K562 (cell line): ENCODE measurements around the gene GAPVD1. TPM values are rescaled to one million over a fixed set of nuclear protein-coding genes. Genes with fewer than 3 reads are reported as not detected.

Experiments used
- ATF7 ChIP-seq: fragments of 450-650 bp; IDR thresholded peaks from 2 replicates; pipeline ENCODE4 v1.7.1; 2014; ENCODE audit warnings: mild to moderate bottlenecking, moderate library complexity
- BACH1 ChIP-seq: fragments of 200-800 bp; sonication (Bioruptor generic); IDR thresholded peaks from 2 replicates; pipeline ENCODE4 v1.6.1; 2016; ENCODE audit warnings: missing genetic modification characterization, missing compliant biosample characterization
- CC2D1A ChIP-seq: fragments of 450-650 bp; IDR thresholded peaks from 2 replicates; pipeline ENCODE4 v1.6.1; 2017; ENCODE audit warnings: mild to moderate bottlenecking
- CREM ChIP-seq: IDR thresholded peaks from 2 replicates; pipeline ENCODE4 v1.6.1; 2014; ENCODE audit warnings: antibody characterized with exemption, low read depth
- ERF ChIP-seq: fragments of 450-650 bp; formaldehyde crosslinking; IDR thresholded peaks from 2 replicates; pipeline ENCODE4 v1.4.0; 2020; ENCODE audit warnings: mild to moderate bottlenecking, mixed read lengths
- KDM4B ChIP-seq, 2 experiments: fragments of 450-650 bp in 1 of 2; sonication (generic) in 1 of 2; IDR thresholded peaks; 2 replicates each; pipeline ENCODE4 v1.6.1; 2016 to 2017; ENCODE audit warnings: borderline replicate concordance in 2 of 2, antibody characterized with exemption in 1 of 2, low read depth in 1 of 2, mild to moderate bottlenecking in 1 of 2
- NR2C1 ChIP-seq, 2 experiments: fragments of 450-650 bp; IDR thresholded peaks; 2 replicates each; pipeline ENCODE4 v1.6.1; 2017; ENCODE audit warnings: mild to moderate bottlenecking in 2 of 2, antibody characterized with exemption in 1 of 2, inconsistent platforms in 1 of 2, missing compliant biosample characterization in 1 of 2, missing genetic modification characterization in 1 of 2
- NR2C2 ChIP-seq, 2 experiments: fragments of 200-800 bp in 1 of 2; sonication (Bioruptor generic) in 1 of 2; sonication (generic) in 1 of 2; formaldehyde crosslinking in 1 of 2; IDR thresholded peaks; 2 replicates each; pipeline versions ENCODE4 v1.6.1 to v1.8.0; 2016 to 2022; ENCODE audit warnings: mild to moderate bottlenecking in 1 of 2, missing compliant biosample characterization in 1 of 2, missing genetic modification characterization in 1 of 2, missing genetic modification reagents in 1 of 2
- NR4A1 ChIP-seq, 2 experiments: fragments of 250-450 bp in 1 of 2; fragments of 450-650 bp in 1 of 2; sonication (Bioruptor Pico) in 1 of 2; IDR thresholded peaks; 2 replicates each; pipeline versions ENCODE4 v1.4.0 to v1.6.1; 2016 to 2020; ENCODE audit warnings: mild to moderate bottlenecking in 2 of 2, missing compliant biosample characterization in 1 of 2, missing genetic modification characterization in 1 of 2, moderate library complexity in 1 of 2
- PHF20 ChIP-seq: fragments of 450-650 bp; IDR thresholded peaks from 2 replicates; pipeline ENCODE4 v1.6.1; 2018; ENCODE audit not compliant: partially characterized antibody
- SMARCA5 ChIP-seq: fragments of 450-650 bp; IDR thresholded peaks from 2 replicates; pipeline ENCODE4 v1.6.1; 2016
- TAF1 ChIP-seq: IDR thresholded peaks from 2 replicates; pipeline ENCODE4 v1.6.1; 2011; ENCODE audit warnings: mild to moderate bottlenecking, low read length, moderate library complexity; ENCODE audit not compliant: insufficient read depth, control insufficient read depth, severe bottlenecking; ENCODE audit errors: extremely low read depth
- TEAD2 ChIP-seq: fragments of 450-650 bp; IDR thresholded peaks from 2 replicates; pipeline ENCODE4 v1.6.1; 2016; ENCODE audit warnings: missing genetic modification characterization, control low read depth, missing compliant biosample characterization
- TOE1 ChIP-seq, 2 experiments: fragments of 450-650 bp in 1 of 2; sonication (generic) in 1 of 2; formaldehyde crosslinking in 1 of 2; IDR thresholded peaks; 2 replicates each; pipeline versions ENCODE4 v1.7.1 to v1.8.0; 2016 to 2022; ENCODE audit warnings: borderline replicate concordance in 2 of 2, mild to moderate bottlenecking in 2 of 2, antibody characterized with exemption in 1 of 2, inconsistent platforms in 1 of 2, low read depth in 1 of 2, missing genetic modification reagents in 1 of 2, moderate library complexity in 1 of 2
- ZNF174 ChIP-seq: fragments of 250-450 bp; sonication (Bioruptor Pico); IDR thresholded peaks from 2 replicates; pipeline ENCODE4 v1.4.0; 2020; ENCODE audit warnings: mild to moderate bottlenecking
- ZNF589 ChIP-seq: fragments of 200-800 bp; sonication (Bioruptor generic); IDR thresholded peaks from 2 replicates; pipeline ENCODE4 v1.6.1; 2016; ENCODE audit warnings: low read depth, missing genetic modification characterization, missing compliant biosample characterization
- ZNF79 ChIP-seq: fragments of 250-450 bp; sonication (Bioruptor Pico); IDR thresholded peaks from 2 replicates; pipeline ENCODE4 v1.4.0; 2020; ENCODE audit warnings: low read depth, mild to moderate bottlenecking, moderate library complexity
- polyA plus RNA-seq, 8 experiments: library from polyadenylated mRNA; depleted of rRNA in 4 of 8; stranded (reverse) in 5 of 8; unstranded in 3 of 8; fragments of >200 nt; fragmentation: Nextera tagmentation in 2 of 8; fragmentation: Illumina TruSeq in 1 of 8; extraction: Ambion mirVana in 2 of 8; extraction: Trizol in 1 of 8; gene quantifications; 2 replicates each; pipeline versions ENCODE4 v1.2.1 to v1.2.3, GENCODE V29; 2011 to 2014; ENCODE audit warnings: inconsistent platforms in 1 of 8, missing spikeins in 1 of 8
- total RNA-seq, 7 experiments: library from RNA; depleted of rRNA in 6 of 7; stranded (reverse); fragments of >200 nt in 6 of 7; fragmentation: Illumina TruSeq in 2 of 7; extraction: Trizol in 2 of 7; gene quantifications; 2 replicates each; pipeline versions ENCODE4 v1.2.1 to v1.2.3, GENCODE V29; 2011 to 2021; ENCODE audit warnings: low replicate concordance in 1 of 7
- TF ChIP-seq, protein P1 (sequence below): fragments of 200-800 bp; sonication (Bioruptor generic); IDR thresholded peaks from 2 replicates; pipeline ENCODE4 v1.6.1; 2017; ENCODE audit warnings: missing genetic modification characterization, missing compliant biosample characterization
- TF ChIP-seq, protein P2 (sequence below): sonication (generic); formaldehyde crosslinking; IDR thresholded peaks from 2 replicates; pipeline ENCODE4 v1.5.0; 2020; ENCODE audit warnings: missing genetic modification reagents
- TF ChIP-seq, protein P3 (sequence below), 2 experiments: fragments of 450-650 bp in 1 of 2; sonication (generic) in 1 of 2; formaldehyde crosslinking; conservative IDR thresholded peaks; 2 replicates each; pipeline versions ENCODE4 v1.4.0 to v1.8.1; 2020 to 2022; ENCODE audit warnings: mild to moderate bottlenecking in 1 of 2, missing genetic modification reagents in 1 of 2

Gene GAPVD1
- total and polyA plus RNA-seq, 9 of the 15 experiments (the other 6 are each of a cell fraction or from before 2014, with no cell fraction given): 9.5 to 66.1 (median 45.5) TPM

DNA sequence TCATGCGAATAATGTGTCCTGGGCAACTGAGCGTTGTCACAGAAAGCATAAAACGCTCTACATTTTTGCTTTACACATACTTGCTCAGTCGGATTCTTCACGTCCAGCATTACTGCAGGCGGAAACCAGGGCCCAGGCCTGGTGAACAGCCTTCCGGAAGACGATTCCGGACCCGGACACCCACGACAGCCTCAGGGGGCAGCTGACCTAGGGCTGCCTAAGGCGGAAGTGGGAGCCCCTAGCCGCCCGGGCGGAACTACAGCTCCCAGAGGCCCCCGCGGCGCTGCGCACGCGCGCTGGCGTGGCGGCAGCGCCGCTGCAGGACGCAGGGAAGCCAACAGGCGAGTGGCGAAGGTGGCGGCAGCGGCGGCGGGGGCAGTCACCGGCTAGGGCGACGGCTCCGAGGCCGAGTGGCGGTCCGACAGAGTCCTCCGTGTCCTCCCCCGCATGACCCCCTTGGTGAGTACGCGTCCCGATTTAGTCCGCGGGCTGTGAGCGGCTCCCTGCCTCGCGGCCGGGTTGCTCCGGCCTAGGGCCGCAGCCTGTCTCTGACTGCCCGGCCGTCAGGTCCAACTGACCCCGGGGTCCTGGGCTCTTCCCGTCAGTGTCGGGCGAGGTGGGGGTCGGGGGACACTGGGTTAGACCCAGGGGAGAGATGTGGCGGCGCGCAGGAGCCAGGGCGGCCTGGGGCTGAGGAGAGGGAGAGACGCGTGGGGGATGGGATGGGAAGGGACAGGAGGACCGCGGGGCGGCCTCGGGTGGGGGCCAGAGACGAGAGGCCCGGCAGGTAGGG is at the start of gene GAPVD1 (continued):
- TF ChIP-seq KDM4B (IDR thresholded peaks at IDR 0.05; ENCODE audit: borderline replicate concordance in 2 of 2, low read depth in 1 of 2) (no peak), PHF20 (peak; percentile 93), NR2C2 (CRISPR knock-in tag; IDR thresholded peaks at IDR 0.05) (no peak), NR2C2 (tag; IDR thresholded peaks at IDR 0.05) (peak; percentile 87), NR2C1 (IDR thresholded peaks at IDR 0.05) (no peak; the same call in 1 of the 2 replicates), NR2C1 (tag; IDR thresholded peaks at IDR 0.05) (peak; percentile 26; the same call in 1 of the 2 replicates), TAF1 (peak; percentile 70), ZNF174 (CRISPR knock-in tag) (no peak), BACH1 (tag) (no peak), CC2D1A (peak; percentile 45; the same call in 1 of the 2 replicates), ZNF589 (CRISPR knock-in tag) (no peak), TEAD2 (tag) (no peak), ZNF79 (no peak), ATF7 (peak; percentile 81), ERF (0 out of 2 replicates have a peak, but pooled peaks have one; percentile 44), CREM (peak; percentile 71), TOE1 (IDR thresholded peaks at IDR 0.05; ENCODE audit: borderline replicate concordance) (peak; percentile 24; the same call in 1 of the 2 replicates), TOE1 (CRISPR knock-in tag; IDR thresholded peaks at IDR 0.05; ENCODE audit: borderline replicate concordance, low read depth) (no peak), NR4A1 (CRISPR knock-in tag; IDR thresholded peaks at IDR 0.05) (no peak), NR4A1 (tag; IDR thresholded peaks at IDR 0.05) (no peak; the same call in 1 of the 2 replicates), SMARCA5 (peak; percentile 80)
- TF ChIP-seq, protein P1, sequence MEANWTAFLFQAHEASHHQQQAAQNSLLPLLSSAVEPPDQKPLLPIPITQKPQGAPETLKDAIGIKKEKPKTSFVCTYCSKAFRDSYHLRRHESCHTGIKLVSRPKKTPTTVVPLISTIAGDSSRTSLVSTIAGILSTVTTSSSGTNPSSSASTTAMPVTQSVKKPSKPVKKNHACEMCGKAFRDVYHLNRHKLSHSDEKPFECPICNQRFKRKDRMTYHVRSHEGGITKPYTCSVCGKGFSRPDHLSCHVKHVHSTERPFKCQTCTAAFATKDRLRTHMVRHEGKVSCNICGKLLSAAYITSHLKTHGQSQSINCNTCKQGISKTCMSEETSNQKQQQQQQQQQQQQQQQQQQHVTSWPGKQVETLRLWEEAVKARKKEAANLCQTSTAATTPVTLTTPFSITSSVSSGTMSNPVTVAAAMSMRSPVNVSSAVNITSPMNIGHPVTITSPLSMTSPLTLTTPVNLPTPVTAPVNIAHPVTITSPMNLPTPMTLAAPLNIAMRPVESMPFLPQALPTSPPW (CRISPR knock-in tag): peak; percentile 65
- TF ChIP-seq, protein P2, sequence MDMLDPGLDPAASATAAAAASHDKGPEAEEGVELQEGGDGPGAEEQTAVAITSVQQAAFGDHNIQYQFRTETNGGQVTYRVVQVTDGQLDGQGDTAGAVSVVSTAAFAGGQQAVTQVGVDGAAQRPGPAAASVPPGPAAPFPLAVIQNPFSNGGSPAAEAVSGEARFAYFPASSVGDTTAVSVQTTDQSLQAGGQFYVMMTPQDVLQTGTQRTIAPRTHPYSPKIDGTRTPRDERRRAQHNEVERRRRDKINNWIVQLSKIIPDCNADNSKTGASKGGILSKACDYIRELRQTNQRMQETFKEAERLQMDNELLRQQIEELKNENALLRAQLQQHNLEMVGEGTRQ (CRISPR knock-in tag): peak; percentile 72
- TF ChIP-seq, protein P3, sequence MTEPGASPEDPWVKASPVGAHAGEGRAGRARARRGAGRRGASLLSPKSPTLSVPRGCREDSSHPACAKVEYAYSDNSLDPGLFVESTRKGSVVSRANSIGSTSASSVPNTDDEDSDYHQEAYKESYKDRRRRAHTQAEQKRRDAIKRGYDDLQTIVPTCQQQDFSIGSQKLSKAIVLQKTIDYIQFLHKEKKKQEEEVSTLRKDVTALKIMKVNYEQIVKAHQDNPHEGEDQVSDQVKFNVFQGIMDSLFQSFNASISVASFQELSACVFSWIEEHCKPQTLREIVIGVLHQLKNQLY (CRISPR knock-in tag; conservative IDR thresholded peaks at IDR 0.05): peak in 1 of 2 experiments; percentile 84; a peak in 1 of 4 replicates
